ENCODE measurements around the gene SLC43A3.

The SLC43A3 gene

DNA sequence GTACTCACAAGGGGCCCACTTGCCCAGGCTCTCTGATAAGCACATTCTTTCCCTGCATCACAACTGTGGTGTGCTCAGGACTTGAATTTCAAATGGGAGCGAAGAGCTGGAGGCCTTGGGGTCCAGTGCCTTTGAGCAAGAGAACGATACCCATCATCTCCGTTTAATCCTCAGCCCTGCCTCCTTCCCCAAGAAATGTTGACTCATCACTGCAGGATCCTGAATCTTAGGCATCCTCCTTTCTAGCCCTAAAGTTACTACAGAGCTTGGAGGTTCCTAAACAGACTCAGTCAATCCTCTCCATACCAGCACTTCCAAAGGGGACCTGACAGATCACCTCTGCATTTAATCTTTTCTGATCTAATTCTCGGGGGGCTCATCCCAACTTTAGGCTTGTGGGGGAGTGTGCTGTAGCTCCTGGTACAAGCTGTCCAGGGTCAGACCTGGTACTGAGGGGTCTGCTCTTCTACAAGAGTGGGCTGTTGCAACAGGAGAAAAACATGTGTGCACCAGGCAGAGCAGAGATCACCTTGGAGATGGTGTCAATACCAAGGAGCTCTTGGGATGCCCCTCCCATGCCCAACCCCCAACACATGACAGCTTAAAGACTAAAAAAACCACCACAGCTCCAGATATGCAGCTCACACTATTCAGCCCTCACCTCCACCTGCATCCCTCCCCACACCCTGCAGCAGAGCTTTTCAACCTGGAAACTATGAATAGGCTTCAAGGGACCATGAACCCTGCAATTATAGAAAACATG, 32.5 kb downstream of the SLC43A3 start:
- H2BK12ac ChIP-seq (ENCODE audit: low read length in 2 of 2) = no peak overlapping the region
- no peak overlapping the region for H4K91ac ChIP-seq (ENCODE audit: low read length)
- H3K14ac ChIP-seq (ENCODE audit: low read length in 2 of 2) = no peak overlapping the region
- peaks cover 0 to 82% of the 10 kb centered on the region in 2 experiments for H3K27me3 ChIP-seq (ENCODE audit: control insufficient read depth in 1 of 2, insufficient read depth in 1 of 2, low read length in 2 of 2)
- H4K8ac ChIP-seq (ENCODE audit: low read length) = no peak overlapping the region
- WGBS = 81% methylated on average over 4 of the region's 4 CpGs
- H3K4me2 ChIP-seq (ENCODE audit: low read length, poor library complexity, severe bottlenecking) = no peak overlapping the region
- H2AFZ ChIP-seq (ENCODE audit: low read depth, low read length) = no peak overlapping the region
- no peak overlapping the region for H2BK15ac ChIP-seq (ENCODE audit: low read depth, poor library complexity, severe bottlenecking)
- no peak overlapping the region for H2AK5ac ChIP-seq (ENCODE audit: low read length, severe bottlenecking)
- H3K27ac ChIP-seq (ENCODE audit: low read length, poor library complexity, severe bottlenecking) = no peak overlapping the region
- no peaks in the 10 kb centered on the region for H3K79me1 ChIP-seq (replicated peaks; ENCODE audit: low read length, poor library complexity, severe bottlenecking)
- H3K18ac ChIP-seq (ENCODE audit: low read depth in 1 of 2, low read length in 2 of 2) = no peak overlapping the region
- H3K4me1 ChIP-seq (ENCODE audit: control insufficient read depth, insufficient read depth, low read depth, low read length) = no peaks in the 10 kb centered on the region
- no peak overlapping the region for H3K4me3 ChIP-seq (ENCODE audit: insufficient read depth in 1 of 2, low read depth in 1 of 2, low read length in 2 of 2)
- no peak overlapping the region for H3K4ac ChIP-seq (ENCODE audit: low read depth in 1 of 2, low read length in 2 of 2)
- no peak overlapping the region for H2BK120ac ChIP-seq (ENCODE audit: low read depth, low read length)
- no peak overlapping the region for H3K23ac ChIP-seq (ENCODE audit: low read length in 2 of 2)
- no peaks in the 10 kb centered on the region for H3K9me3 ChIP-seq (ENCODE audit: control insufficient read depth, low read length)
- no peak for DNase-seq
- H3K36me3 ChIP-seq (ENCODE audit: control insufficient read depth in 1 of 2, insufficient read depth in 2 of 2, low read depth in 1 of 2, low read length in 2 of 2) = no peaks in the 10 kb centered on the region
- no peak overlapping the region for H2BK5ac ChIP-seq (ENCODE audit: low read depth, low read length, poor library complexity, severe bottlenecking)
- H3K9ac ChIP-seq (ENCODE audit: low read length) = no peak overlapping the region

DNA sequence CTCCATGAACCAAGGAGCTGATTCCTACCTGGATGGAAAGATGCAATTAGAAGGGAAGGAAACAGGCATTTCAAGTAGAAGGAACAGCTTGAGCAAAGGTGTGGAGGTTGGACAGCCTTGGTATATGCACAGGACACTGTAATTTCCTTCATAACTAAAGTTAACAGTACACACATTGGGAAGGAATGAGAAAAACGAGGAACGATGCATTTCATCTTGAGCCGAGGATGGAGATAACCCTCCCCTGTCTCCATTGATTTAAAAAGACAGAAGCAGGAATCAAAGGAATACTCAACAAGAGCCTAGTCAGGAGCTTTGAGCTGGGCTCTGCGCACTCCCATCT, 34.2 kb downstream of the SLC43A3 start:
- H2BK5ac ChIP-seq (ENCODE audit: low read depth, low read length, poor library complexity, severe bottlenecking) = no peak overlapping the region
- no peak overlapping the region for H2BK15ac ChIP-seq (ENCODE audit: low read depth, poor library complexity, severe bottlenecking)
- H3K9me3 ChIP-seq (ENCODE audit: control insufficient read depth, low read length) = no peaks in the 10 kb centered on the region
- no peak overlapping the region for H2BK120ac ChIP-seq (ENCODE audit: low read depth, low read length)
- H3K4ac ChIP-seq (ENCODE audit: low read depth in 1 of 2, low read length in 2 of 2) = no peak overlapping the region
- DNase-seq = no peak
- H3K4me2 ChIP-seq (ENCODE audit: low read length, poor library complexity, severe bottlenecking) = no peak overlapping the region
- no peak overlapping the region for H4K8ac ChIP-seq (ENCODE audit: low read length)
- peaks cover 0 to 83% of the 10 kb centered on the region in 2 experiments for H3K27me3 ChIP-seq (ENCODE audit: control insufficient read depth in 1 of 2, insufficient read depth in 1 of 2, low read length in 2 of 2)
- no peak overlapping the region for H2BK12ac ChIP-seq (ENCODE audit: low read length in 2 of 2)
- WGBS = 93% methylated on average over 4 of the region's 4 CpGs
- no peaks in the 10 kb centered on the region for H3K36me3 ChIP-seq (ENCODE audit: control insufficient read depth in 1 of 2, insufficient read depth in 2 of 2, low read depth in 1 of 2, low read length in 2 of 2)
- no peak overlapping the region for H3K27ac ChIP-seq (ENCODE audit: low read length, poor library complexity, severe bottlenecking)
- H2AK5ac ChIP-seq (ENCODE audit: low read length, severe bottlenecking) = no peak overlapping the region
- H3K4me3 ChIP-seq (ENCODE audit: insufficient read depth in 1 of 2, low read depth in 1 of 2, low read length in 2 of 2) = no peak overlapping the region
- no peak overlapping the region for H2AFZ ChIP-seq (ENCODE audit: low read depth, low read length)
- no peaks in the 10 kb centered on the region for H3K79me1 ChIP-seq (replicated peaks; ENCODE audit: low read length, poor library complexity, severe bottlenecking)
- H3K9ac ChIP-seq (ENCODE audit: low read length) = no peak overlapping the region
- no peak overlapping the region for H3K14ac ChIP-seq (ENCODE audit: low read length in 2 of 2)
- H3K18ac ChIP-seq (ENCODE audit: low read depth in 1 of 2, low read length in 2 of 2) = no peak overlapping the region
- H3K4me1 ChIP-seq (ENCODE audit: control insufficient read depth, insufficient read depth, low read depth, low read length) = no peaks in the 10 kb centered on the region
- H4K91ac ChIP-seq (ENCODE audit: low read length) = no peak overlapping the region
- no peak overlapping the region for H3K23ac ChIP-seq (ENCODE audit: low read length in 2 of 2)

DNA sequence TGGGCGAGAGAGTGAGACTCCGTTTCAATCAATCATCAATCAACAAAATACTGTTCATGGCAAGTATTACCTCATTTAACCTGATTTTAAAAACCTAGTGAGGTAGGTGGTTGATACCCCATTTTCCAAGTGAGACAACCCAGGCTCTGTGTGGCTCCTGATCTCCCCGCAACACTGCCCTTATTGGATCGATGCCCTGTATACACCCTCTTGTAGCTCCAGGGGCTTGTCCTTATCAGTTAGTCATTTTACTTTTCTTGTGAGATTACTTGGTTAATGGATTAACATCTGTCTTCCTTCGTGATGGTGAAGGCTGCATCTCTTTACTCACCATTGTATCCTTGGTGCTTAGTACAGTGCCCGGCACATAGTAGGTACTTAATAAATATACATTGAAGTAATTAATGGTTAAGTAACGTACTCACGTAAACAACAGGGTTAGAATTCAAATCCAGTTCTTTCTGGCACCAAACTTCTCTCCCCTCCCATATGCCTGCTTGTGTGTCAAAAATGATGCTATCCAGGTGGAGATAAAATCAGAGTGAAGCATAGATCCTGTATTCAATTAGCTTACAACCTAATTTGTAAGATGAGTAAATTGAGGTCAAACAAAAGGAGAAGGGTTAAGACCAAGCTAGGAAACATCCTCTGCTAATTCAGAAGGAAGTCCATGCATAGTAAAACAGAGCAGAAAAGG, 34.7 kb downstream of the SLC43A3 start:
- Histone ChIP-seq H2BK5ac (ENCODE audit: low read depth, low read length, poor library complexity, severe bottlenecking) (no peak overlapping the region), H4K8ac (ENCODE audit: low read length) (no peak overlapping the region), H3K4me2 (ENCODE audit: low read length, poor library complexity, severe bottlenecking) (no peak overlapping the region), H3K4me3 (ENCODE audit: insufficient read depth in 1 of 2, low read depth in 1 of 2, low read length in 2 of 2) (no peak overlapping the region), H3K9me3 (ENCODE audit: control insufficient read depth, low read length) (no peaks in the 10 kb centered on the region), H3K27ac (ENCODE audit: low read length, poor library complexity, severe bottlenecking) (no peak overlapping the region), H3K23ac (ENCODE audit: low read length in 2 of 2) (no peak overlapping the region), H2BK15ac (ENCODE audit: low read depth, poor library complexity, severe bottlenecking) (no peak overlapping the region), H3K18ac (ENCODE audit: low read depth in 1 of 2, low read length in 2 of 2) (no peak overlapping the region), H2BK120ac (ENCODE audit: low read depth, low read length) (no peak overlapping the region), H3K79me1 (replicated peaks; ENCODE audit: low read length, poor library complexity, severe bottlenecking) (no peaks in the 10 kb centered on the region), H3K14ac (ENCODE audit: low read length in 2 of 2) (no peak overlapping the region), H2AK5ac (ENCODE audit: low read length, severe bottlenecking) (no peak overlapping the region), H3K9ac (ENCODE audit: low read length) (no peak overlapping the region), H2AFZ (ENCODE audit: low read depth, low read length) (no peak overlapping the region), H3K4ac (ENCODE audit: low read depth in 1 of 2, low read length in 2 of 2) (no peak overlapping the region), H3K36me3 (ENCODE audit: control insufficient read depth in 1 of 2, insufficient read depth in 2 of 2, low read depth in 1 of 2, low read length in 2 of 2) (no peaks in the 10 kb centered on the region), H3K27me3 (ENCODE audit: control insufficient read depth in 1 of 2, insufficient read depth in 1 of 2, low read length in 2 of 2) (peaks cover 0 to 83% of the 10 kb centered on the region in 2 experiments), H3K4me1 (ENCODE audit: control insufficient read depth, insufficient read depth, low read depth, low read length) (no peaks in the 10 kb centered on the region), H2BK12ac (ENCODE audit: low read length in 2 of 2) (no peak overlapping the region), H4K91ac (ENCODE audit: low read length) (no peak overlapping the region)
- DNase-seq = no peak
- 67% methylated on average over 3 of the region's 8 CpGs for whole genome bisulfite sequencing

DNA sequence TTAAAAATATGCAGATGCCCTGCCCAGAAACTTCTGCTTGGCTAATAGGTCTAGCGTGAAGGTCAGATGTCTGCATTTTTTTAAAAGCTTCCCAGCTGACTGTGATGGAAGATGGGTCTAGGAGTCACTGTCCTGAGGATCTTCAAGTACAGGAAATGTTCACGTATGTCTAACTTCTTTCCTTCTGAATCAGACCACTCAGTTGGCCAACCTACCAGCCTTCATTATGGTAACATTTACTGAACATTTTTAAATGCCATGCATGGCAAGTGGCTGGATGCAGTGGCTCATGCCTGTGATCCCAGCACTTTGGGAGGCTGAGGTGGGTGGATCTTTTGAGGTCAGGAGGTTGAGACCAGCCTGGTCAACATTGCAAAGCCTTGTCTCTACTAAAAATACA, 35.4 kb downstream of the SLC43A3 start:
- Histone ChIP-seq H2BK5ac (ENCODE audit: low read depth, low read length, poor library complexity, severe bottlenecking) (no peak overlapping the region), H3K27ac (ENCODE audit: low read length, poor library complexity, severe bottlenecking) (no peak overlapping the region), H3K9me3 (ENCODE audit: control insufficient read depth, low read length) (no peaks in the 10 kb centered on the region), H3K4me1 (ENCODE audit: control insufficient read depth, insufficient read depth, low read depth, low read length) (no peaks in the 10 kb centered on the region), H2BK15ac (ENCODE audit: low read depth, poor library complexity, severe bottlenecking) (no peak overlapping the region), H3K4me3 (ENCODE audit: insufficient read depth in 1 of 2, low read depth in 1 of 2, low read length in 2 of 2) (no peak overlapping the region), H3K23ac (ENCODE audit: low read length in 2 of 2) (no peak overlapping the region), H3K4me2 (ENCODE audit: low read length, poor library complexity, severe bottlenecking) (no peak overlapping the region), H4K91ac (ENCODE audit: low read length) (no peak overlapping the region), H3K36me3 (ENCODE audit: control insufficient read depth in 1 of 2, insufficient read depth in 2 of 2, low read depth in 1 of 2, low read length in 2 of 2) (no peaks in the 10 kb centered on the region), H2AK5ac (ENCODE audit: low read length, severe bottlenecking) (no peak overlapping the region), H2BK120ac (ENCODE audit: low read depth, low read length) (no peak overlapping the region), H3K4ac (ENCODE audit: low read depth in 1 of 2, low read length in 2 of 2) (no peak overlapping the region), H4K8ac (ENCODE audit: low read length) (no peak overlapping the region), H3K79me1 (replicated peaks; ENCODE audit: low read length, poor library complexity, severe bottlenecking) (no peaks in the 10 kb centered on the region), H3K14ac (ENCODE audit: low read length in 2 of 2) (no peak overlapping the region), H3K9ac (ENCODE audit: low read length) (no peak overlapping the region), H2AFZ (ENCODE audit: low read depth, low read length) (no peak overlapping the region), H3K27me3 (ENCODE audit: control insufficient read depth in 1 of 2, insufficient read depth in 1 of 2, low read length in 2 of 2) (peaks cover 0 to 80% of the 10 kb centered on the region in 2 experiments), H3K18ac (ENCODE audit: low read depth in 1 of 2, low read length in 2 of 2) (no peak overlapping the region), H2BK12ac (ENCODE audit: low read length in 2 of 2) (no peak overlapping the region)
- DNase-seq = no peak
- 43% methylated on average over 1 of the region's 2 CpGs for WGBS
